ENCODE measurements around the gene ABTB2. TPM values are rescaled to one million over a fixed set of nuclear protein-coding genes. Genes with fewer than 3 reads are reported as not detected.

ABTB2 gene
- total and polyA plus RNA-seq, 12 donors, result 2.5 to 19.1 (median 14.2) TPM

DNA sequence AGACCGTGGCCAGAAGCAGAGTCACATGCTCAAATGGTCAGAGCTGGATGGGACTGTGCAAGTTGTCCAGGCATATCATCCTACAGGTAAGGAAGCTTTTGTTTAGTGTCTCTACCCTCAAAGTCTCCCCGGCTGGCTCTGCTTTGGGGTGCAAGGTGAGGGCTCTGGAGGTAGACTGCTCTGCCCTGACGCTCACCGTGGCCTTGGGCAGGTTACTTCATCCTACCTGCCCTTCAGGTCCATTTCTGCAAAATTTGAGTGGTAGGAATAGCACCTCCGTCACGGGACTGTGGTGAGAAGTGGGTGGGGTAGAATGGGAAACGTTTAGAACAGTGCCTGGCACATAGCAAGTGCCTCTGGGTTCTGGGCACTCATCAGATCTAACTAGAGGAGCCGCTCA lies 210.2 kb downstream of the ABTB2 start:
- TF ChIP-seq, protein P1, sequence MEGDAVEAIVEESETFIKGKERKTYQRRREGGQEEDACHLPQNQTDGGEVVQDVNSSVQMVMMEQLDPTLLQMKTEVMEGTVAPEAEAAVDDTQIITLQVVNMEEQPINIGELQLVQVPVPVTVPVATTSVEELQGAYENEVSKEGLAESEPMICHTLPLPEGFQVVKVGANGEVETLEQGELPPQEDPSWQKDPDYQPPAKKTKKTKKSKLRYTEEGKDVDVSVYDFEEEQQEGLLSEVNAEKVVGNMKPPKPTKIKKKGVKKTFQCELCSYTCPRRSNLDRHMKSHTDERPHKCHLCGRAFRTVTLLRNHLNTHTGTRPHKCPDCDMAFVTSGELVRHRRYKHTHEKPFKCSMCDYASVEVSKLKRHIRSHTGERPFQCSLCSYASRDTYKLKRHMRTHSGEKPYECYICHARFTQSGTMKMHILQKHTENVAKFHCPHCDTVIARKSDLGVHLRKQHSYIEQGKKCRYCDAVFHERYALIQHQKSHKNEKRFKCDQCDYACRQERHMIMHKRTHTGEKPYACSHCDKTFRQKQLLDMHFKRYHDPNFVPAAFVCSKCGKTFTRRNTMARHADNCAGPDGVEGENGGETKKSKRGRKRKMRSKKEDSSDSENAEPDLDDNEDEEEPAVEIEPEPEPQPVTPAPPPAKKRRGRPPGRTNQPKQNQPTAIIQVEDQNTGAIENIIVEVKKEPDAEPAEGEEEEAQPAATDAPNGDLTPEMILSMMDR (IDR thresholded peaks at IDR 0.05), result no peak
- peaks cover 0 to 100% (median 40%) of the 10 kb centered on the region in 9 donors for H3K36me3 ChIP-seq
- peaks cover 0 to 14% (median 6%) of the 10 kb centered on the region in 9 donors for H3K4me1 ChIP-seq
- DNase-seq, result no peak
- 86 to 91% methylated on average over 8 of the region's 8 CpGs for whole genome bisulfite sequencing, 2 donors
- no peaks in the 10 kb centered on the region for H3K9me3 ChIP-seq
- H3K4me3 ChIP-seq, result no peak overlapping the region
- ATAC-seq, result no peak
- H3K27ac ChIP-seq, result no peak overlapping the region
- no peaks in the 10 kb centered on the region for H3K27me3 ChIP-seq
- intact Hi-C loops (cut with DNase I), result no loop called here

DNA sequence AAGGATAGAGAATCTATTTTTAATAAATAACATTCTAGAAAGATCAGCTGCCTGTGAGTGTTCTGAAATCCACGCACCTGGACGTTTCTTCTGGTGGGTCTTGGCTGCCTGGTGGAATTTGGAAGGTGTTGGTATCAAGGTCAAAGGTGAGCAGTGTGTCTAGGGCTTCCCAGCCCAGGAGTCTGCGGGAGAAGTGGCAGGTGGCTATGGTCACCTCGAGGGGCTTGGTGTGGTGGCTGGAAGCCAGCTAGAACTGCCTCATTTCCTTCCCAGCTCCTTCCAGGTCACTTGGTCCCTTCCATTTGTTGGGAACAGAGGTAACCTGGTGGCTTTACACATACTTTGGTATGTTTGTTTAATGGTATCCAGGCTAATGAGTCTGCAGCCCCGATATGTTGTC lies 210.9 kb downstream of the ABTB2 start:
- ATAC-seq, result no peak
- 77 to 82% methylated on average over 5 of the region's 5 CpGs for WGBS, 2 donors
- Histone ChIP-seq H3K9me3 (no peaks in the 10 kb centered on the region), H3K27ac (no peak overlapping the region), H3K4me1 (peaks cover 0 to 17% (median 6%) of the 10 kb centered on the region in 9 donors), H3K4me3 (no peak overlapping the region), H3K36me3 (peaks cover 0 to 100% (median 47%) of the 10 kb centered on the region in 9 donors), H3K27me3 (no peaks in the 10 kb centered on the region)
- intact Hi-C loops (cut with DNase I), result no loop called here
- no peak for DNase-seq
- TF ChIP-seq, protein P1 (IDR thresholded peaks at IDR 0.05), result no peak

DNA sequence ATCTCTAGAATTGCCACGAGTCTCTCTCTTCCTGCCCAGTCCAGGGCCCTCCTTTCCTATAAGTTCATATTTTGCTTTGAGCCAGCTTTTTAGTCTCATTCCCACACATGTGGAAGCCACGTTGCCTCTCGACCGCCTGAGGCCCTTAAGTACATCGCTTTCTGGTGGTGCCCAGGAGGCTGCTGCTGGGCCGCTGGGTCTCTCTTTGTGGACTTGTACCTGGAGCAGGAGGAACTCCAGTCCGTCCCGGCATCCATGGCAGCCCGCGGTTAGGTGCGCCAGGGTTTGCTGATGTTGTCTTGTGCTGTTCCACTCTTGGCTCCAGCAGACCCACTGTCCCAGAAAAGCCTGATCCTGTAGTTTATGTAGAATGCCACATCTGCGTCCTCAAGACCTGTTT lies 211.4 kb downstream of the ABTB2 start:
- H3K4me1 ChIP-seq, result peaks cover 0 to 17% (median 6%) of the 10 kb centered on the region in 9 donors
- intact Hi-C loops (cut with DNase I), result no loop called here
- no peak for ATAC-seq
- no peak overlapping the region for H3K27ac ChIP-seq
- H3K36me3 ChIP-seq, result peaks cover 0 to 100% (median 52%) of the 10 kb centered on the region in 9 donors
- H3K4me3 ChIP-seq, result no peak overlapping the region
- DNase-seq, result no peak
- TF ChIP-seq, protein P1 (IDR thresholded peaks at IDR 0.05), result no peak
- no peaks in the 10 kb centered on the region for H3K9me3 ChIP-seq
- no peaks in the 10 kb centered on the region for H3K27me3 ChIP-seq
- 96% methylated on average over 12 of the region's 12 CpGs for WGBS, 2 donors

DNA sequence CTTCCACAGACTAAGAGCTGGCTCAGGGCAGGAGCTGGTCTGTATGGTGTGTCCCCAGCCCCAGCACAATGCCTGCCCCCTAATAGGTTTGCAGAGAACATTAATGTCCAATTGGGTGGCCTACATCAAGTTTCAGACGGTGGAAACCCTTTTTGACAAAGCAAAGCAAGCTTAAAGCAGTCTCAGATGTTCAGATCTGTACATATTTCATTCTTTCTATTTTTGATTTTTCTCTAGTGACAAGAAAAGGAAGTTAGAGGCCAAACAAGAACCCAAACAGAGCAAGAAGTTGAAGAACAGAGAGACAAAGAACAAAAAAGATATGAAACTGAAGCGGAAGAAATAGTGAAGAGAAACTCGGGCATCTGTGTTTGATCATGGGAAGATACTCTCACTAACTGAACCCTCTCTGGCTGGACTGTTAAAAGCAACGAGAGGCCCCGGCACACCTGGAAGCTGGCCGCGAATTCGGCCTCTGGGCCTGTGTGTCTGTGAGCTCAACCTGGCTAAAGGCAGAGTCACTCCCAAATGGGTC lies 211.9 kb downstream of the ABTB2 start:
- 90 to 93% methylated on average over 8 of the region's 8 CpGs for WGBS, 2 donors
- intact Hi-C loops (cut with DNase I), result no loop called here
- DNase-seq (no peak), ATAC-seq (no peak)
- Histone ChIP-seq H3K27me3 (no peaks in the 10 kb centered on the region), H3K4me1 (peaks cover 0 to 17% (median 5%) of the 10 kb centered on the region in 9 donors), H3K36me3 (peaks cover 0 to 100% (median 56%) of the 10 kb centered on the region in 9 donors), H3K9me3 (no peaks in the 10 kb centered on the region), H3K27ac (no peak overlapping the region), H3K4me3 (no peak overlapping the region)
- TF ChIP-seq, protein P1 (IDR thresholded peaks at IDR 0.05), result no peak
